ENCODE data around the gene IDI2.
"Not testable (repeated sequence)": the region's sequence is repeated elsewhere in the genome, so short reads cannot be mapped to it uniquely, and the experiment has no call there.

Gene IDI2

GRCh38 chr10:1045415-1045814, 19.8 kb upstream of the IDI2 start:
- no peak for DNase-seq

- DNase-seq: no peak
Measured at GRCh38 chr10:1044964-1045363, 19.3 kb upstream of the IDI2 start.

- DNase-seq: no peak
Measured at GRCh38 chr10:1044146-1044545, 18.5 kb upstream of the IDI2 start.

- DNase-seq: no peak
Measured at GRCh38 chr10:1043532-1043995, 17.9 kb upstream of the IDI2 start.

GRCh38 chr10:1041514-1041913, 15.9 kb upstream of the IDI2 start:
- DNase-seq: no peak

- no peak for DNase-seq
Measured at GRCh38 chr10:1040133-1040532, 14.5 kb upstream of the IDI2 start.

DNA sequence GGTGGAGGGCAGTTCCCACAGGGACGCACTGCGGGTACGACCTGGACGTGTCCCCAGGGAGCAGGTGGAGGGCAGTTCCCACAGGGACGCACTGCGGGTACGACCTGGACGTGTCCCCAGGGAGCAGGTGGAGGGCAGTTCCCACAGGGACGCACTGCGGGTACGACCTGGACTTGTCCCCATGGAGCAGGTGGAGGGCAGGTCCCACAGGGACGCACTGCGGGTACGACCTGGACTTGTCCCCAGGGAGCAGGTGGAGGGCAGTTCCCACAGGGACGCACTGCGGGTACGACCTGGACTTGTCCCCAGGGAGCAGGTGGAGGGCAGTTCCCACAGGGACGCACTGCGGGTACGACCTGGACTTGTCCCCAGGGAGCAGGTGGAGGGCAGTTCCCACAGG, 13.1 kb upstream of the IDI2 start:
- not testable (repeated sequence) for DNase-seq

DNA sequence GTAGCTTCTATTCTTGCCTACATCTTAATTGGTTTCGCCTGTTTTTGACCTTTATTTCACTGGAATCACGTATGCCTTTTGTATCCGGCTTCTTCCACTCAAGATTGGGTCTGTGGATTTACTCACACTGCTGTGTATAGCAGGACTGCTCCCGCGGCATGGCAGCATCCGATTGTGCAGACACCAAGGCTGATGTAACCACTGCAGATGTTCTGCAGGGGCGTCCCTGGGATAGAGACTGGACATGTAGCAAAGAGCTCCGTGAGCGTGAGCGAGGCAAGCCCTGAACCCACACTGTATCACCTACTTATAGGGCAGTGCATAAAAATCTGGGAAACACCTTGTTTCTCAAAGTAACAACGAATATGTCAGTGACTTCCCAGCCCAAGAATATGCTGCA, 11.4 kb upstream of the IDI2 start:
- no peak for DNase-seq

- peak; percentile 7 for DNase-seq
Measured at GRCh38 chr10:1036341-1036791, 10.7 kb upstream of the IDI2 start.

DNA sequence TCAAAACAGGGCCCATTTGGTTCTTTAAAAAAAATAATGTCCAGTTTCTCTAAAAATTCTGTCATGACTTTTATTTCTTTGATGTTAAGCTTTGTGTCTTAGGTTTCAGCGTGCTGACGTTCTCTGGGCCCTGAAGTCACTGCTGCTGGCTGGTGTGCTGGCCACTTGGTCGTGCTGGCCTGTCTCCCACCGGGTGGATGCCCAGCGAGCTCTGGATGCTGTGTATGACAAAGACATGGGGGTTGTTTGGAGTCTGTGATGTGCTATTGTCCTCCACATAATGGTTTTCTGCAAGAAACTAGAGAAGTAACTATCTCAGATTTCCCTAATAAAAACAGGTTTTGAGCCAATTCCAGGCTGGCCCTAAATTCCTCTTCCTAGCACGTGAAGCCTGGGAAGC, 9.5 kb upstream of the IDI2 start:
- no peak for DNase-seq

DNA sequence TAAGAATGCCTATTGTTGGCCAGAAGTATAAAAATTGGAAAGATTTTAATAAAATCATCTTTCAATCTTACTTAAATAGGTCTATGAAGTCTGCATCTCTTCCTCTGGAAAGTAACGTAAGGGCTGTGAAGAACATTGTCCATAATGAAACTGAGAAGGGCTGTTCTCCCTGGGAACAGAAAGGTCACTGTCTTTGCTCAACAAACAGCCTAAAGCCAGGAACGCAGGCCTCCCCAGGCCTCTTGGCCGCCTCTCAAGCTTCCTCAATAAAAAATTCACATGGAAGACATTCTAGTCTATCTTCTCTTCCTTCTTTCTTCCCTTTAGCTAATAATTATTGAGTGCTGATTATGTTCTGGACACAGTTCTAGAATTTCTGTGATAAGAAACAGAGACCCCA, 9.1 kb upstream of the IDI2 start:
- DNase-seq: no peak

DNA sequence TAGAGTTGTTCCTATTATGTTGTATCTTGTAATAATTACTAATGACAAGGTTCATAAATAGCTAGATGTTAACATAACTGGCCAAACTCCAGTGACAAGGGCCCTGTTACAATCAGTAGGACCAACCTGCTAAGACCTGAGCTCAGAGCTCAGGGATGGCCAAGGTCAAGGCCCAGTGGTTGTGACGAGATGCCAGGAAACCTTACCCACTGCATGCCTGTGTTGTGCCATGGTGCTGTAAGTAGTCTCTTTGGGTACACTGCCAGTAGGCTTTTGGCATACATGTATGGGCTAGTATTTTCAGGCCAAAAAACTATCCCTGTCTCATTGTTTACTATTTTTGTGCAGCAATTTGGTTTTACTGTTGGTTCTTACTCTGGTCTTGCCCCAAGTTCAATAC, 7.9 kb upstream of the IDI2 start:
- no peak for DNase-seq

GRCh38 chr10:1029838-1030237, 4.2 kb upstream of the IDI2 start:
- DNase-seq: no peak

DNA sequence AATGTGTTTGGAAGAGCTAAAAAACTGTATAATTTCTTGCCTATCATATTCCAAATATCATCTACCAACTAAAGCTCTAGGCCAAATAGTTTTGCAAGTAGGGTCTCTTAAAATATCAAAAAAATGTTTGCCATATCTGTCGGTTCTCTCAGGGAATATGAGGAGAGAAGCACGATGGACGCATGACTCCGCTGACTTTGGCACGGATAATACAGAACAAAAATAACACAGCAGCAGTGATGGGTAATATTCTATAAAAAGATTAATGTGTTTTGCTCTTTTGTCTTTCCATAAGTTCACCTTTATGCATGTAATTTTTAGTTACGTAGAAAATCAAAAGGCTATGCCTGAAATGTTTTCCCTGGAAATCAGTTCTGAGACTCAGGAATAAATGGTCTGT, 919 bp upstream of the IDI2 start:
- no peak for DNase-seq

- DNase-seq: no peak
Measured at GRCh38 chr10:1024103-1024502, 1.6 kb downstream of the IDI2 start.

DNA sequence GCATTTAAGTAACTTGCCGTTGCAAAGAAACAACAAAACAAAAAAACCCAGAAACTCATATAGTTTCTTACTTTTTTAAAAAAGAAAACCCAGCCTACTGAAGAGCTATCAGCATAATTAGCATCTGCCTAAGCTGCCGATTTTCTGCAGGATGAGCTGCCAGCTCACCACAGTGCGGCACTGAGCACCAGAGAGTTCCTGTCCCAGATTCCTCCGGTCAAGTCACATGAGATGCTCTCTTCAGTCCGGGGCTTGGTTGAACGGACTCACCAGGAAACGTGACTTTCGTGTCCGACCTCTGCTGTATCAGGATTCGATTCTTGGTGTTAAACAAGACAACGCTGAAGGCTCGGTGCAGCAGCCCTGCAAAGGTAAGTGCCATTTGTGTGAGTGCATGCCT, 3.2 kb downstream of the IDI2 start:
- no peak for DNase-seq

GRCh38 chr10:1020958-1021357, 4.7 kb downstream of the IDI2 start:
- DNase-seq: no peak

- DNase-seq: no peak
Measured at GRCh38 chr10:1020460-1020859, 5.2 kb downstream of the IDI2 start.

DNA sequence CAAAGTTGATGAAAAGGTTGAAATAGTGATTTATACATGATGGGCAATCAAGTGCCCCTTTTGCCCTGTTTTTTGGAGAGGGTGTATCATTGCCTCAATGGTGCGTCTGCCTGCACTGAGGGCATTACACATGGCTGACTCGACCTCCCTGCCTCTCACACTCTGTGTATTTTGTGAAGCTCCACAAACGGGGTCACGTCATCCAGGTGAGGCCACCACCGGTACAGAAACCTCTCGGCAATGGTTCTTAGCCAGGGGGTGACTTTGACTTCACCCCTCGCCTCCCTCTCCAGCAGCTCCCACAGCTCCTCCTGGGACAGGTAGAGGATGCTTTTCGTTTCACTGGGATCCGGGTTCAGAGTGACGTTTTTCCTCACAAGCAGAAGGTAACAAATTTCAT, 6.3 kb downstream of the IDI2 start:
- no peak for DNase-seq

- DNase-seq: no peak
Measured at GRCh38 chr10:1015688-1016087, 10.0 kb downstream of the IDI2 start.

DNA sequence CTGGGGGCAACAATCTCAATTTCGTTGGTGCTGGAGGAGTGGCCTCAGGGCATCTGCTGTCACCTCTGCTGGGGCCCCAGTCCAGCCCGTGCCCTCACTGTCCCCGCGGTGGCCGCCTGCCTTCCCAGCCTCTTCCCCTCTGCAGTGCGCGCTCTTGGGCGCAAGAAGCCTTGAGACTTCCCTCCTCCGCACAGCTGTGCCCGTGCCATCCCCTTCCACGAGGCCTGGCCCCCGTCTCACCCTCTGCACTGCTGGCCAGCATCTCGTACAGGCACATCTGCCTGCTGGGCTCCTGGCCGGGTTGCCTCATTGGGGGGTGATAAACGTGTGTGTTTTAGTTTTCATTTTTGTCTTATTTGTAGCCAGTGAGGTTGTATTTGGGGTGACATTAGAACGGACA, 14.0 kb downstream of the IDI2 start:
- DNase-seq: no peak

- no peak for DNase-seq
Measured at GRCh38 chr10:1010703-1011102, 15.0 kb downstream of the IDI2 start.

- not testable (repeated sequence) for DNase-seq
Measured at GRCh38 chr10:1009947-1010346, 15.7 kb downstream of the IDI2 start.

GRCh38 chr10:1009071-1009494, 16.6 kb downstream of the IDI2 start:
- DNase-seq: no peak

DNA sequence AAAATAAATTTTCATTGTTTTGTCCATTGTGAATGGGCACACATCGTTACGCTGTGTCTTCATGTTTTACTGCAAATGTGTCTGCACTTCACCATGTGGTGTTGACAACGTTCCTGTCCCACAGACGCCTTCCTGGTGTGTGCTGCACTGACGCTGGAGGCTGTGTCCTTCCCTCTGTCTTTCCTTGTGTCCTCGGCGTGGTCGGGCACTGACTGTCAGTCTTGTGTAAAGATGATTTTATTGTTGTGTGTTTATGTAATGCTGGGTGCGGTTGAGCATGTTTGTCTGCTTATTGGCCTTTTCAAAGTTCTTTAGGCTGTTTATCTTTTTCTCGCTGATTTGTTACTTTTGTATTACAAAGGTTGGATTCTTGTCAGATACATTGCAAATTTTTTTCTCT, 18.1 kb downstream of the IDI2 start:
- DNase-seq: no peak

GRCh38 chr10:1006573-1006972, 19.1 kb downstream of the IDI2 start:
- no peak for DNase-seq
